Activated CD8-positive, alpha-beta T cell treated with anti-CD3 and anti-CD28 coated beads, Interleukin-2, amount 10 ng/mL, durations not matched to agents 7 days and 5 days (primary cell): Measurements from ENCODE around the gene IGSF22. TPM values are rescaled to one million over a fixed set of nuclear protein-coding genes. Genes with fewer than 3 reads are reported as not detected.

Experiments used
- ATAC-seq: fragments of 150-1000 bp; cut with Tn5 transposase; one replicate; pipeline ENCODE4 v1.10.0; 2021; ENCODE audit warnings: moderate library complexity
- CTCF ChIA-PET: fragments of 350-600 bp; sonication (Branson Sonifier 250); formaldehyde crosslinking; loops from one replicate; lab custom pipeline; 2021; ENCODE audit warnings: antibody characterized with exemption; lab: Charles Lee
- POLR2A ChIA-PET: fragments of 350-600 bp; sonication (Branson Sonifier 250); formaldehyde crosslinking; loops from one replicate; lab custom pipeline; 2021; ENCODE audit warnings: antibody characterized with exemption; lab: Charles Lee
- DNase-seq: peaks from one replicate; pipeline ENCODE4 v3.0.0-alpha.2; 2020
- H3K27ac Mint-ChIP-seq: one replicate; pipeline ENCODE4 v1.8.0; 2021; ENCODE audit warnings: mild to moderate bottlenecking, mixed read lengths
- H3K27me3 Mint-ChIP-seq: one replicate; pipeline ENCODE4 v1.8.0; 2021; ENCODE audit warnings: low read depth, mixed read lengths
- H3K36me3 Mint-ChIP-seq: one replicate; pipeline ENCODE4 v1.8.0; 2021; ENCODE audit warnings: low read depth, mixed read lengths
- H3K4me1 Mint-ChIP-seq: one replicate; pipeline ENCODE4 v1.8.0; 2021; ENCODE audit warnings: low read depth, mixed read lengths
- H3K4me3 Mint-ChIP-seq: one replicate; pipeline ENCODE4 v1.8.0; 2021; ENCODE audit warnings: mild to moderate bottlenecking, mixed read lengths
- H3K9me3 Mint-ChIP-seq: one replicate; pipeline ENCODE4 v1.8.0; 2022; ENCODE audit warnings: mixed read lengths; ENCODE audit not compliant: insufficient read depth
- total RNA-seq, 2 experiments: library from RNA; stranded (reverse); gene quantifications; one replicate each; pipeline ENCODE4 v1.2.3, GENCODE V29; 2021

IGSF22 gene
- total RNA-seq, 2 experiments from 2014 or later, result not detected

- peaks cover 8% of the 10 kb centered on the region for H3K4me1 Mint-ChIP-seq
- no peaks in the 10 kb centered on the region for H3K36me3 Mint-ChIP-seq
- DNase-seq, result no peak
- H3K4me3 Mint-ChIP-seq, result no peak overlapping the region
- H3K27me3 Mint-ChIP-seq, result peaks cover 2% of the 10 kb centered on the region
- POLR2A ChIA-PET, result no interaction called here
- H3K9me3 Mint-ChIP-seq, result no peaks in the 10 kb centered on the region
- ATAC-seq, result no peak
- CTCF ChIA-PET, result interaction anchor here (0.9 to 6.0 kb wide), 12 partner anchors 11 to 202 kb away, joined by 3 to 50 read pairs (median 3); partner anchors contain the start of gene TSG101
- no peak overlapping the region for H3K27ac Mint-ChIP-seq
Measured at GRCh38 chr11:18728658-18729057, 2.7 kb upstream of the IGSF22 start.

GRCh38 chr11:18727479-18728236 lies 1.7 kb upstream of the IGSF22 start:
- peak; percentile 56 for DNase-seq
- Mint-ChIP-seq H3K27ac (no peak overlapping the region), H3K4me1 (peaks cover 8% of the 10 kb centered on the region)

GRCh38 chr11:18723991-18724390 lies 2.0 kb downstream of the IGSF22 start:
- H3K4me3 Mint-ChIP-seq, result no peak overlapping the region
- ChIA-PET POLR2A (no interaction called here), CTCF (interaction anchor here (0.7 to 3.9 kb wide), 7 partner anchors 7 to 183 kb away, joined by 3 to 42 read pairs (median 13); partner anchors contain the start of gene SPTY2D1)
- no peak for DNase-seq
- no peak for ATAC-seq
- H3K9me3 Mint-ChIP-seq, result no peaks in the 10 kb centered on the region
- H3K27me3 Mint-ChIP-seq, result peaks cover 8% of the 10 kb centered on the region
- no peaks in the 10 kb centered on the region for H3K36me3 Mint-ChIP-seq
- H3K27ac Mint-ChIP-seq, result no peak overlapping the region
- H3K4me1 Mint-ChIP-seq, result peaks cover 17% of the 10 kb centered on the region

More at GRCh38 chr11:18727479-18728236, 1.7 kb upstream of the IGSF22 start:
- Mint-ChIP-seq H3K9me3 (no peaks in the 10 kb centered on the region), H3K27me3 (peaks cover 2% of the 10 kb centered on the region), H3K36me3 (no peaks in the 10 kb centered on the region), H3K4me3 (no peak overlapping the region)
- ChIA-PET POLR2A (no interaction called here), CTCF (interaction anchor here (0.5 to 6.0 kb wide), 21 partner anchors 11 to 483 kb away, joined by 3 to 50 read pairs (median 3); partner anchors contain the start of gene TSG101)
- peak; percentile 72 for ATAC-seq

GRCh38 chr11:18722293-18722637 lies 3.7 kb downstream of the IGSF22 start:
- H3K36me3 Mint-ChIP-seq, result no peaks in the 10 kb centered on the region
- DNase-seq (no peak), ATAC-seq (no peak)
- ChIA-PET POLR2A (interaction anchor here (1.6 kb wide), 1 partner anchor 195 kb away, joined by 6 read pairs; the partner anchor contains the start of gene TSG101), CTCF (interaction anchor here (0.6 to 3.9 kb wide), 59 partner anchors 8 to 675 kb away, joined by 3 to 42 read pairs (median 4); partner anchors contain the start of genes LDHA, SAAL1, SPTY2D1 and TMEM86A)
- peaks cover 12% of the 10 kb centered on the region for H3K4me1 Mint-ChIP-seq
- no peaks in the 10 kb centered on the region for H3K9me3 Mint-ChIP-seq
- peaks cover 11% of the 10 kb centered on the region for H3K27me3 Mint-ChIP-seq
- H3K4me3 Mint-ChIP-seq, result no peak overlapping the region
- no peak overlapping the region for H3K27ac Mint-ChIP-seq

GRCh38 chr11:18721561-18722292 lies 4.3 kb downstream of the IGSF22 start:
- Mint-ChIP-seq H3K4me3 (peak overlapping the region; percentile 79), H3K27me3 (peaks cover 15% of the 10 kb centered on the region), H3K9me3 (no peaks in the 10 kb centered on the region), H3K27ac (peak overlapping the region; percentile 18), H3K36me3 (no peaks in the 10 kb centered on the region), H3K4me1 (peaks cover 12% of the 10 kb centered on the region)
- DNase-seq, result peak; percentile 66
- peak; percentile 56 for ATAC-seq
- CTCF ChIA-PET, result interaction anchor here (0.6 to 3.9 kb wide), 59 partner anchors 8 to 674 kb away, joined by 3 to 42 read pairs (median 4); partner anchors contain the start of genes SAAL1, SPTY2D1, TMEM86A and TSG101
- POLR2A ChIA-PET, result interaction anchor here (1.6 kb wide), 1 partner anchor 195 kb away, joined by 6 read pairs; the partner anchor contains the start of gene TSG101

GRCh38 chr11:18720808-18721560 lies 5.0 kb downstream of the IGSF22 start:
- H3K36me3 Mint-ChIP-seq, result no peaks in the 10 kb centered on the region
- ChIA-PET CTCF (interaction anchor here (0.8 to 3.9 kb wide), 34 partner anchors 8 to 605 kb away, joined by 3 to 42 read pairs (median 6); partner anchors contain the start of genes SPTY2D1, TMEM86A and TSG101), POLR2A (no interaction called here)
- H3K4me3 Mint-ChIP-seq, result peak overlapping the region; percentile 79
- H3K4me1 Mint-ChIP-seq, result peaks cover 12% of the 10 kb centered on the region
- ATAC-seq (peak; percentile 95), DNase-seq (peak; percentile 83)
- H3K27me3 Mint-ChIP-seq, result peaks cover 16% of the 10 kb centered on the region
- H3K27ac Mint-ChIP-seq, result no peak overlapping the region
- no peaks in the 10 kb centered on the region for H3K9me3 Mint-ChIP-seq

GRCh38 chr11:18720091-18720807 lies 5.7 kb downstream of the IGSF22 start:
- DNase-seq (no peak), ATAC-seq (no peak)
- H3K36me3 Mint-ChIP-seq, result no peaks in the 10 kb centered on the region
- CTCF ChIA-PET, result interaction anchor here (0.9 to 2.9 kb wide), 6 partner anchors 11 to 476 kb away, joined by 3 to 21 read pairs (median 4); no protein-coding TSS in a partner anchor
- peaks cover 12% of the 10 kb centered on the region for H3K4me1 Mint-ChIP-seq
- H3K4me3 Mint-ChIP-seq, result peak overlapping the region; percentile 79
- H3K27me3 Mint-ChIP-seq, result peaks cover 16% of the 10 kb centered on the region
- POLR2A ChIA-PET, result no interaction called here
- H3K9me3 Mint-ChIP-seq, result no peaks in the 10 kb centered on the region
- H3K27ac Mint-ChIP-seq, result no peak overlapping the region

GRCh38 chr11:18715476-18715875 lies 10.5 kb downstream of the IGSF22 start:
- Mint-ChIP-seq H3K4me3 (no peak overlapping the region), H3K9me3 (no peaks in the 10 kb centered on the region), H3K27me3 (peaks cover 12% of the 10 kb centered on the region), H3K36me3 (no peaks in the 10 kb centered on the region), H3K27ac (no peak overlapping the region), H3K4me1 (peaks cover under 1% of the 10 kb centered on the region)
- ChIA-PET POLR2A (no interaction called here), CTCF (interaction anchor here (1.1 to 2.8 kb wide), 2 partner anchors 12 to 91 kb away, joined by 3 to 7 read pairs; no protein-coding TSS in a partner anchor)
- no peak for DNase-seq
- ATAC-seq, result no peak

GRCh38 chr11:18714443-18714780 lies 11.6 kb downstream of the IGSF22 start:
- ChIA-PET POLR2A (no interaction called here), CTCF (interaction anchor here (2.5 to 3.2 kb wide), 2 partner anchors 9 to 14 kb away, joined by 11 to 30 read pairs; no protein-coding TSS in a partner anchor)
- H3K36me3 Mint-ChIP-seq, result no peaks in the 10 kb centered on the region
- no peak for DNase-seq
- no peak overlapping the region for H3K27ac Mint-ChIP-seq
- no peaks in the 10 kb centered on the region for H3K4me1 Mint-ChIP-seq
- peaks cover 12% of the 10 kb centered on the region for H3K27me3 Mint-ChIP-seq
- ATAC-seq, result no peak
- no peaks in the 10 kb centered on the region for H3K9me3 Mint-ChIP-seq
- no peak overlapping the region for H3K4me3 Mint-ChIP-seq

GRCh38 chr11:18713646-18714442 lies 12.1 kb downstream of the IGSF22 start:
- no peaks in the 10 kb centered on the region for H3K4me1 Mint-ChIP-seq
- no peak overlapping the region for H3K27ac Mint-ChIP-seq
- ChIA-PET CTCF (interaction anchor here (1.1 to 3.2 kb wide), 4 partner anchors 9 to 51 kb away, joined by 3 to 30 read pairs (median 8); no protein-coding TSS in a partner anchor), POLR2A (no interaction called here)
- no peaks in the 10 kb centered on the region for H3K9me3 Mint-ChIP-seq
- no peak overlapping the region for H3K4me3 Mint-ChIP-seq
- H3K27me3 Mint-ChIP-seq, result peaks cover 12% of the 10 kb centered on the region
- no peaks in the 10 kb centered on the region for H3K36me3 Mint-ChIP-seq
- ATAC-seq, result no peak
- DNase-seq, result no peak
